HL-60 (cell line): Measurements from ENCODE around the gene LAMTOR5.

Experiments
- CTCF ChIP-seq: IDR thresholded peaks from one replicate; pipeline ENCODE4 v1.5.1; 2011; ENCODE audit warnings: low read length, control low read depth, inconsistent platforms; ENCODE audit not compliant: insufficient read depth
- GABPA ChIP-seq: IDR thresholded peaks from 2 replicates; pipeline ENCODE4 v1.6.1; 2012; ENCODE audit warnings: low read depth
- POLR2AphosphoS5 ChIP-seq: IDR thresholded peaks from 2 replicates; pipeline ENCODE4 v1.6.1; 2012; ENCODE audit warnings: low read depth
- REST ChIP-seq: IDR thresholded peaks from 2 replicates; pipeline ENCODE4 v1.6.1; 2012; ENCODE audit warnings: low read depth; ENCODE audit not compliant: insufficient replicate concordance

- no peak for TF ChIP-seq CTCF
- peak; percentile 41 for TF ChIP-seq POLR2AphosphoS5
- TF ChIP-seq GABPA: no peak
- no peak for TF ChIP-seq REST
Measured at GRCh38 chr1:110384581-110385321, 22.7 kb downstream of the LAMTOR5 start.
